Osteocyte (in vitro differentiated cells): ENCODE data around the gene ZNRF2. TPM values are rescaled to one million over a fixed set of nuclear protein-coding genes. Genes with fewer than 3 reads are reported as not detected.

Source experiments
- DNase-seq: peaks from one replicate; pipeline ENCODE4 v3.0.0; 2021; ENCODE audit warnings: mixed read lengths; ENCODE audit not compliant: unreplicated experiment; ENCODE audit errors: extremely low spot score
- H3K27ac Mint-ChIP-seq: one replicate; pipeline ENCODE4 v1.8.0; 2021; ENCODE audit warnings: mild to moderate bottlenecking, mixed read lengths; ENCODE audit not compliant: unreplicated experiment
- H3K27me3 Mint-ChIP-seq: one replicate; pipeline ENCODE4 v1.8.0; 2021; ENCODE audit warnings: mixed read lengths; ENCODE audit not compliant: unreplicated experiment
- H3K36me3 Mint-ChIP-seq: one replicate; pipeline ENCODE4 v1.8.0; 2021; ENCODE audit warnings: mixed read lengths; ENCODE audit not compliant: unreplicated experiment
- H3K4me1 Mint-ChIP-seq: one replicate; pipeline ENCODE4 v1.8.0; 2021; ENCODE audit warnings: mixed read lengths; ENCODE audit not compliant: unreplicated experiment
- H3K4me3 Mint-ChIP-seq: one replicate; pipeline ENCODE4 v1.8.0; 2021; ENCODE audit warnings: mild to moderate bottlenecking, moderate library complexity, mixed read lengths; ENCODE audit not compliant: unreplicated experiment
- H3K9me3 Mint-ChIP-seq: one replicate; pipeline ENCODE4 v1.8.0; 2021; ENCODE audit warnings: mixed read lengths; ENCODE audit not compliant: unreplicated experiment
- microRNA-seq: library from miRNA; unstranded; fragments of <30 nt; microRNA quantifications from one replicate; pipeline ENCODE4 v1.1.0, GENCODE V29; 2020; ENCODE audit not compliant: unreplicated experiment
- total RNA-seq: library from RNA; stranded (reverse); gene quantifications from 2 replicates; pipeline ENCODE4 v1.2.1, GENCODE V29; 2021
- TF ChIP-seq, protein P1 (sequence below): fragments of 200-600 bp; sonication (generic); IDR thresholded peaks from 2 replicates; pipeline ENCODE4 v1.5.0; 2021; ENCODE audit warnings: antibody characterized with exemption, mild to moderate bottlenecking, moderate library complexity

Gene ZNRF2
- total RNA-seq, 1 donor from 2014 or later = 6.8 TPM

DNA sequence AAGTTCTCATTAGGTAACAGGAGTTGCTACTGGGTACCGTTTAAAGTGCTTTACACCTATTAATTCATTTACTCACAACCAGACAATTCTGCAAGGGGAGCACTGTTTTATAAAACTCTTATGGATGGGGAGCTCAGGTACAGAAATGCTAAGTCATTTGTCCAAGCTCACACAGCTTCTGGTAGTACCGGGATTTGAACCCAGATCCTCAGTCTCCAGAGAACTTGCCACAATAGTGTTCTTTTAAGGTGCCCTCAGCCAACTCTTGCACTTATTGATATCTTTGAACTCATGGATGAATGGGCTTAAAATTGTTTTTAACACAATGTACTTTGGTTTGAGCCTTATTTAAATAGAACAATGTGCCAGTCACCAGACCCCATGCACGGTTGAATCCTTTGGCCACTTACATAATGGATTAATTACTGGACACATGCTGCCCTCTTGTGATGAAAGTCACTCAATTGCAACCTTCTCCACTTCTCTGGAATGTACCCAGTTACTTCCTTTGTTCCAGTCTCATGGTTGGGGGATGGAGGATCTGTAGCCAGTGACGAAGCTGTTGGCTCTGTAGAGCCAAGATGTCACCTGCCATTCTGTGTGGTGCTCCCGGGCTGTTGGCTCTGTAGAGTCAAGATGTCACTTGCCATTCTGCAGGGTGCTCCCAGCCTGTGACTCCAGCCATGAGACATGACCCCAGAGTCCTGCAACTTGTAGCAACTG, 128.5 kb downstream of the ZNRF2 start:
- no peak overlapping the region for H3K27ac Mint-ChIP-seq
- TF ChIP-seq, protein P1, sequence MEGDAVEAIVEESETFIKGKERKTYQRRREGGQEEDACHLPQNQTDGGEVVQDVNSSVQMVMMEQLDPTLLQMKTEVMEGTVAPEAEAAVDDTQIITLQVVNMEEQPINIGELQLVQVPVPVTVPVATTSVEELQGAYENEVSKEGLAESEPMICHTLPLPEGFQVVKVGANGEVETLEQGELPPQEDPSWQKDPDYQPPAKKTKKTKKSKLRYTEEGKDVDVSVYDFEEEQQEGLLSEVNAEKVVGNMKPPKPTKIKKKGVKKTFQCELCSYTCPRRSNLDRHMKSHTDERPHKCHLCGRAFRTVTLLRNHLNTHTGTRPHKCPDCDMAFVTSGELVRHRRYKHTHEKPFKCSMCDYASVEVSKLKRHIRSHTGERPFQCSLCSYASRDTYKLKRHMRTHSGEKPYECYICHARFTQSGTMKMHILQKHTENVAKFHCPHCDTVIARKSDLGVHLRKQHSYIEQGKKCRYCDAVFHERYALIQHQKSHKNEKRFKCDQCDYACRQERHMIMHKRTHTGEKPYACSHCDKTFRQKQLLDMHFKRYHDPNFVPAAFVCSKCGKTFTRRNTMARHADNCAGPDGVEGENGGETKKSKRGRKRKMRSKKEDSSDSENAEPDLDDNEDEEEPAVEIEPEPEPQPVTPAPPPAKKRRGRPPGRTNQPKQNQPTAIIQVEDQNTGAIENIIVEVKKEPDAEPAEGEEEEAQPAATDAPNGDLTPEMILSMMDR = peak; percentile 73
- no peaks in the 10 kb centered on the region for H3K27me3 Mint-ChIP-seq
- no peaks in the 10 kb centered on the region for H3K36me3 Mint-ChIP-seq
- no peak for DNase-seq
- no peaks in the 10 kb centered on the region for H3K9me3 Mint-ChIP-seq
- peaks cover 4% of the 10 kb centered on the region for H3K4me1 Mint-ChIP-seq
- no peak overlapping the region for H3K4me3 Mint-ChIP-seq

DNA sequence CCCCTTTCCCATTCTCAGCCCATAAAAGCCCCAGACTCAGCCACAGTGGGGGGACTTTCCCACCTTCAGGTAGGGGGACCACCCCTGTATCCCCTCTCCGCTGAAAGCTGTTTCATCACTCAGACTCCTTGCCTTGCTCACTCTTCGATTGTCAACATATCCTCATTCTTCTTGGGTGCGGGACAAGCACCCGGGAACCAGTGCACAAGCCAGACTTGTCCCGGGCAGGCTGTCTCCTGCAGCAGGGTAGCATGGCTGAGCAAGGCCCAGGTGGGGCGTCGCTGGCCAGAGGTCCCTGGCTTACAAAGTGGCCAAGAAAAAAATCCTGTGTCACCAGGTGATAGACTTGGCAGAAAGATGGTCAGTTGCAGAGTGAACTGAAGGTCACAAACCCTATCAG, 129.5 kb downstream of the ZNRF2 start:
- no peaks in the 10 kb centered on the region for H3K9me3 Mint-ChIP-seq
- DNase-seq = no peak
- H3K4me3 Mint-ChIP-seq = no peak overlapping the region
- peaks cover 4% of the 10 kb centered on the region for H3K4me1 Mint-ChIP-seq
- no peaks in the 10 kb centered on the region for H3K36me3 Mint-ChIP-seq
- H3K27me3 Mint-ChIP-seq = no peaks in the 10 kb centered on the region
- H3K27ac Mint-ChIP-seq = no peak overlapping the region
- TF ChIP-seq, protein P1 = no peak

Small RNAs within 50 kb of the gene (microRNA-seq; reads per million reads assigned to microRNA genes)
- gene MIR550A1 (not detected), gene MIR550B1 (not detected)

Other genes starting within 250 kb of the ZNRF2 start
- 19.0 and 19.3 TPM in 2 replicates for gene MTURN, start 149.6 kb upstream of the ZNRF2 start, total RNA-seq
- gene NOD1, start 194.2 kb downstream of the ZNRF2 start, total RNA-seq = 7.2 and 8.9 TPM in 2 replicates
- gene GGCT, start 220.2 kb downstream of the ZNRF2 start, total RNA-seq = 24.2 and 26.7 TPM in 2 replicates